CD4-positive, alpha-beta T cell treated with Interleukin-6 for 4 hours (primary cell): ENCODE results near the gene CPNE4.
"Not testable (repeated sequence)": the region's sequence is repeated elsewhere in the genome, so short reads cannot be mapped to it uniquely, and the experiment has no call there.

Experiments used
- DNase-seq: peaks from one replicate; pipeline ENCODE4 v3.0.0-alpha.2; 2020; ENCODE audit warnings: mixed read lengths

The CPNE4 gene

DNA sequence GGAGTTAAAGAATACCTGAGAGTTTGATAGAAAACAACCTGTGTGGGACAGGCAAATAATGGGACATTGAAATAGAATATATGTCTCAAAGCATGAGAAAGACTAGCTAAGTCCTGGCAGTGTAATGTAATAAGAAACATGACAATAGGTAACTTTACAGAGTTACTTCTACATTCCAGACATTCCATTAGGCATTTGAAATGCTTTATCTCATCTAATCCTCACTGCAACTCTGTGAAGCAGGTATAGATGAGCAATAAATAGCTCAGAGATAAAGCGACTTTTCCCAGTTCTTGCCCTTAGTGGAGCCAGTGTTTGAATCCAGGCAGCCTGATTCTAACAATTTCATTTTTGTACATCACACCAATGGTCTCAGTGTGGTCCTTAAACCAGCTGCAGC is 76.8 kb downstream of the CPNE4 start:
- DNase-seq: no peak

DNA sequence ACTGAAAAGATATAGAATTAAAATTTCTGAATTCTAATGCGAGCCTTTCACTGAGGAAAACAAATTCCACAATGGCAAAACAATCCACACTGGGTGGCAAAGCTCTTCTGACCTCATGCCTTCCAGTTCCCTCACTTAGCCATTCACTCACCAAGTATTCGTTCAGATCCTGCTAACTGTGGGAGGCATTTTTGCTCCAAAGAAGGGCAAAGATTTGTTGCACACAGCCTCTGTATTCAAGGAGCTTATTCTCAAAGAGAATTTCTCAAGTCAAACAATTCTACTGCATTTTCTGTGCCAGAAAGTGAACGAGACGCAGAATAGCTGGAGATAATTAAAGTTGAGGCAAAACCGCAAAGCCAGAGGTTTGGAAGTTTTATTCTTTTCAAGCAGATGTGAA is 77.3 kb downstream of the CPNE4 start:
- no peak for DNase-seq

DNA sequence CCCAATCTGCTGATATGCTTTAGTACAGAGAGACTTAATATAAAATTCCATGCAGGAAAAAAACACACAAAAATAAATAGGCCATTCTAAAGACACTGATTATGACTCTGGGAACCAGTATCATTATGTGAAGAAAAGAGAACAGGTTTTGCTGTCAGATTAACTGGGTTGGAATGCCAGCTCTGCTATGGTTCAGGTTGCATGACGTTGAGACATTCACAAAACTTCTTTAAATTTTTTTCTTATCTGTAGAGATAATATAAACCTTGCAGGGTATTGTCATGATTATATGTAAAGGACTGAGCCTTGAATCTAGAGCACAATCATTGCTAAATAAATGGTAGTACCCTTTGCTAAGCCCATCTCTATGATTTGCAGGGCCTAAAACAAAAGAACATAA is 86.0 kb downstream of the CPNE4 start:
- no peak for DNase-seq

DNA sequence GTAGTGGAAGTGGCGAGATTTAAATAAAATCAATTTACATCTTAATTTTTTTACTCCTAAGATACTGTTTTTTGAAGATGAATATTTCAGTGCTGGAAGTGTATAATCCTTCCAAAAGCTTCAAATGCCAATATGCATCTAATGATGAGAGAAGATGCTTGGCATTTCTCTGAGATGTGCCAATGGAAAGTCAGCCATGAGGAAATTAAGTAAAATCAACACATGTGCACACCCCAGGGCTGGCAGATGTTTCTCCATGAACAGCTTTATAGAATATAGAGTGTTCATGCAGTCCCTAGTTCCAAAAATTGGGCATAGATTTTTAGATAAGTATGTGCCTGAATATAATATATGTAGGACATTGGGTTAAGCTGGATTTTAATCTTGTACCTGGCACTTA is 90.1 kb downstream of the CPNE4 start:
- no peak for DNase-seq

DNA sequence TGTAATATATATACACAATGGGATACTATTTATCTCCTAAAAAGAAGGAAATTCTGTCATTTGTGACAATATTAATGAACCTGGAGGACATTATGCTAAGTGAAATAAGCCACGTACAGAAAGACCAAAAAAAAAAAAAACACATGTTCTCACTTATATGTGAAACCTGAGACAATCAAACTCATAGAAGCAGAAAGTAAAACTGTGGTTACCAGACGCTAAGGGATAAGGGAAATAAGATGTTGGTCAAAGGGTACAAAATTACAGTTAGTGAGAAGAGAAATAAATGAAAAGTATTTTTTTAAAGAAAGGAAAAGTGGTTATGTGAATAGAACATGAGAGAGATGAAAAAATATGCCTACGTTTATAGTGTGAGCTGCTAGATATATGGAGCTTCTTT is 101.1 kb downstream of the CPNE4 start:
- no peak for DNase-seq

DNA sequence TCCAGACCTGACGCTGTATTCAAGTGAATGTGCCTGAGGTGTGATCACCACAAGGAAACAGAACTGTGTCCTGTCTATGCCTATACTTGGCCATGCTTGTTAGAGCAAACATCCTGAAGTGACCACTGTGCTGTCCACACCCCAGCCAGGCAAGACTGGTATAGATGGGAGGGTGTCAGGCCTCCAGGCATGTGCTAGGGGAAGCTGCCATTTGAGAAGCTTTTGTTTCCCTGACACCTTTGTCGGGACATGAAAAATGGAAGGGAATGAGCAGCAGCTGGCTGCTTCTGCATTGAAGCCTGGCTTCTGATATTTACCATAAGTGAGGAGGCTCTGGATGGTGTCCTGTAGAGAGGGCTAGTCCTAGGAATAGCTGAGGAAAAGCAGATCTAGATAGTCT is 106.2 kb downstream of the CPNE4 start:
- no peak for DNase-seq

DNA sequence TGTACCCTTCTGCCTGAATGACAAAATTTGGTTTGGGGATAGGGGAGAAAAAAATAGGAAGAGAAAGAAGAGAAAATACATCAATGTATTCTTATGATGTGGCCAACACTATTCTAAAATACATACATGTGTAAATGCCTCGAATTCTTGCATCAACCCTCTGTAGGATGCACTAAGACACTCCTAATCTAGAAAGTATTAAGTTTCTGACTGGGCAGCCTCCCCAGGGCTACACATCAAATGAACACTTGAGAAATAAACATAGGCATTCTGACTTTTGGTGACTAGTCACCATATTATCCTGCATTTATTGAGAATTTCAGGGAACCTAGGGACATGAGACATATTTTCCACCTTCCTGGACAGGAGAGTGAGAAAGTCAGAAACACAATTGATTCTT is 109.2 kb downstream of the CPNE4 start:
- no peak for DNase-seq

DNA sequence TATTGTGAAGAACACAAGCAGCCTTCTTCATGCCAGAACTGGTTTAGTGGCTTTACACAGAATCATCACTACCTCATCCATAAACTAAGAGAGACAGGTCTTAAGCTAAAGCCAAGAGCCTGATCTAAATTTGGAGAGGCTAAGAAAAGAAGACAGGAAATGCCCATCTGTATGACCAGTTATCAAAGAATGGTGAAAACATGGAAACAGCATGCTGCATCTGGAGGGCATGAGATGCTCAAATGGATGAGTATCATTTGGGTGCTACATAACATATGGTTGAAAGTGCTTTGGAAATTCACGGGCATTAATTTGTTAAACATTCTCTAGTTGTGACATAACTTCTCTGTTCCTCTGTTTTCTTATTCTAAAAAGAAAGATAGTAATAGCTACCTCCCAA is 112.5 kb downstream of the CPNE4 start:
- DNase-seq: no peak

DNA sequence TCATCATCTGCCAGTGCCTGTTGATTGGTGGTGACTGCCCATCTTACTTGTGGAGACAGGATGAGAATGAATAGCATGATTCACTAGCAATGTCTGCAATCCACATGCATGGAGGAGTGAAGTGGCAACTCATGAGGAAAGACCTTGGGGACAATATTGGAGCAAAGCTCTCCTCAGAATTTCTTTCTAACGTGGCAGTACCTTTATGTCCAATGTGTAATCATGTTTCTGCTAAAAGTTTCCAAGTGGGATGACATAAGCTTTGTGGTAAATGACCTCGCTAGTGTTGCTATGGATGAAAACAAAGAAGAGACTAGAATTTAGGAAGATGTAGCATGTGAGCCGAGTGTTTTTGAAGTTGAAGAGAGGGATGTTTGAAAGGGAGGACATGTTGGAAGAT is 117.8 kb downstream of the CPNE4 start:
- DNase-seq: no peak

DNA sequence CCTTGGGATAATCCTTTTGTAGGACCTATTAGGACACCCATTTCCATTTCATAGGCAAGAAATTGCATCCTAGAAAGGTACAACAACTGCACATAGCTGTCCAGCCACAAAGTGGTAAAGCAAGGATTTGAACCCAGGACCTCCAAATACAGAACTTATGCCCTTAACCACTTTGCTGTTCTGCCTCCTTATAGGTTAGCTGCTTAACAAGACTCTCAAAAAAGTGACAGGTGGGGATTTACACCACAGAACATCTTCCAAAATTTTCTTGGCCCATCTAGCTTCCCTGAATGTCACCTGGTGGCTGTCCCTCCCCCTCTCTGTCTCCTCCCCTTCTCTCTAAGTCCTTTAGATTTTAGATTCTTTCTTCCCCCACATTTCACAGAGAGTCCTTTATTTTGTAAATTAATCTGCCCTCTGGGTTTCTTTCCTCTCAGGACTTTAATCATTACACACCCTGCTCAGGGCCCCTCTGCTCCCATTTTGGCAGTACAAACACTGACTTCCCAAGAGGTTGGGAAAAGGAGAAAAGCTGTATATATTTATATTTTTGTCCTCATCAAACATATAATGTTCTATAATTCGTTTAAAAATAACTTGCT is 120.6 kb downstream of the CPNE4 start:
- DNase-seq: no peak

DNA sequence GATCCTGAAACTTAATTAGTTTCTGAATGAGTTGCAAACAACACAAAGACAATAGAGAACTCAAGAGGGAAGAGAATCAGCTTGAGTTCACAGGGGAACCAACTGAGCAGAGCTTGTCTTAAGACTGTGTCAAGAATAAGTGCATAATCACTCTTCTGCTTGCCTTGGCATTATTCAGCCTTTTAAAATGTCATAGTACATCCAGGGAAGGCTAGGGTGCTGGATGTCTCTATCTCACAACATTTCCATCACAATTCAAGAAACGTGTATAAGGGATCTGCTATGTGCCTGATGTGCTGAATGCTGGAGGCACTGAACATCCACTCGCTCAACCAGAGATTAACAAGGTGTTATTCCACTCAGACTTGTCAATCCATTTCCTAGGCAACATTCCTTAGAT is 122.6 kb downstream of the CPNE4 start:
- DNase-seq: no peak

DNA sequence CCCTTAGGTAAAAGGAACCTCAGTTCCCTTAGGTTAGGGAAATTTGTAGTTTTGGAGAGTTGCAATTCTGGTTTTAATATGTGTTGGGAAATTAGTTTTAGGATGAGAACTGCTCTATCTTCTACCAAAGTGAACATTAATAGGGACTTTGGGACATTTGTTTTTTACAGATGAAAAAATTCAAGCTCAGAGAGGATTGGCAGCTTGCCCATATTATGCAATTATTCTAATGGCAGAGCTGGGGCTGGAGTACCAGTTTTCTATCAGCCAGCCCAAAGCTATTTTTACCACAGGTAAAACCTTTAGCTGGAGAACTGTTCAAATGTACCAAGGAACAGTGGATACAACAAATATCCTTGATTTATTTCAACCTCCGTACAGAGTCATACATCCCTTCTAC is 127.0 kb downstream of the CPNE4 start:
- no peak for DNase-seq

DNA sequence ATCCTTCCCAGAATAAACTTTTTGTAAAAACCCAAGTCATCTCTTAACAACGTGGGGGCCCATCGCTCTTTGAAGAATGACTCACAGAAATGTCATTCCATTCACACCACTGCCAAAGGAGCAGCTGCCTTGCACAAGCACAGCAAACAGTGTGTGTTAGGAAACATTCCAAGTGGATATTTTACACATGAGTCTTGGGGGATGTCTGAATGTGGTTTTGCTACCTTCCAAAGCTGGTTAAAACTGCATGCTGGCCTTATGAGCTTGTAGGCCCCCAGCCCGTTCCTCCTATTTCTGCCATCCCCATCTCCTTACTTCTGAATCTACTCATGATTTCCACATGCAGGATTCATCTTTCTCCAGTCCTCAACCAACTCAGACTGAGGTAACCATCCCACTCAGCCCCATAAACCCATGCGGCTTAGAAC is 130.8 kb downstream of the CPNE4 start:
- no peak for DNase-seq

DNA sequence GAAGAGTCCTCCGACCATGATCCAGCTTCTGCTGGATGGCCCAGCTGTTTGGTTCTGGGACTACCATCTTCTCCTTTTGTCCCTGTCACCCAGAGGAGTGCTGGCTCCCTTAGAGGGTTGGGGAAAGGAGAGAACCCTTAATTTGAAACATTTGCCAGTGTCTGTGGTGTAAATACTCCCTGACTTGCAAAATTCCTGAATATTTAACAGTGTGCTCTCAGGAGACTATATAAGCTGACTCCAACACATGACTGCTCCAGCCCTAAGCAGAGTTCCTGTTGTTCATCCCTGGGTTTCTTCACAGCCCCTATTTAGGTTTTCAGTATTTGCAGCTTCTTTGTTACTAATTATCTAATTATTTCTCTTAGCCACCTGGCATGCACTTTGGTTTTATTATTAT is 133.1 kb downstream of the CPNE4 start:
- DNase-seq: no peak

DNA sequence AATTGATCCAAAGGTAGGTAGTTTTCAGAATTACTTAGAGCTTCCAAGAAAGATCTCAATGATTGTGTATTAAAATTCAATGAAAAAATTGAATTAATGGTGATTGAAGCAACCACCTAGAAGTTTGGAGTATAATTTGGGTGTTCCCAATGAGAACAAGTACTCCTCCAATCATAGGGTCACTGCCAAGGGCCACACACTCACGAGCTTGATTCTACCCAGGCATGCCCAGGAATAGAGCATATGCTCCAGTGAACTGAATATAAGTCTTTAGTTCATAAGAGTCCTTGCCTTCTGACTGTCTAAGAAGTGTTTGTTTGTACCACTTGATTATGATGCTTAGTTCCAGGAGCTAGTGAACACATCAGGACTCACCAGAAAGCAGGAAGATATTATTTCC is 133.9 kb downstream of the CPNE4 start:
- no peak for DNase-seq

DNA sequence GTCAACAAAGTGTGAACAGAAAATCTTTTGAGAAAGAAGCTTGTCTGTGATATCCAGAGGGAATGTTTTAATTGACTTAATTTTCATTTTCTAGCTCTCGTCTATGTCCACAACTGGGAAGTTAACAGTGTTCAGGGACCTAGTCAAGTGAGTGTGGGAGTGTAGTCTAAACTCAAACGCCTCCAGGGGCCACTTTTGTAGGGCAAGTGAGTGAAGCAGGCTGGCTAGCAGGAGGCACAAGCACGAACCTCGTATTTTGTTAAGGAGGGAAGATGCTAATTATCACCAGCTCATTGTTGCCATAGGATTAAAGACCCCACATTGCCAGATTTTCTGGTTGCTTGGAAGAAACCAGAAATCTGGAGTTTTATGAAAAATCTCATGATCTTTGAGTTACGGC is 135.8 kb downstream of the CPNE4 start:
- DNase-seq: no peak

DNA sequence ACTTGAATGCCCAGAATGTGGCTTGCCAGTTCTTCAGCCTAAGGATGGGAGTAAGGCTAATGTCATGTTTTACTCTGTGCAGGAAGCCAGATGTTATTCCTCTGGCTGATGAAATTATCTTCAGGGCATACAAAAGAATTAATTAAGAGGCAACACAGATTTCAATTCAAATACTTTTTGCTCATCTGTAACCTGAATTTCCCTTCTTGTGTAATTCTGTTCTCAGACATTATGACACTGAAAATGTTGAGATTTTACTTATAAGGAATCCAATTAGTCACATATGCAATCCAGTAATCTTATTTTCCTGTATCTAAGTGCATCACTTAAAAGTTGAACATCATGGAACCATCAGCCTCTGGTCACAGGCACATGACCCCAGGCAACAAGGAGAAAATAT is 136.5 kb downstream of the CPNE4 start:
- DNase-seq: no peak

DNA sequence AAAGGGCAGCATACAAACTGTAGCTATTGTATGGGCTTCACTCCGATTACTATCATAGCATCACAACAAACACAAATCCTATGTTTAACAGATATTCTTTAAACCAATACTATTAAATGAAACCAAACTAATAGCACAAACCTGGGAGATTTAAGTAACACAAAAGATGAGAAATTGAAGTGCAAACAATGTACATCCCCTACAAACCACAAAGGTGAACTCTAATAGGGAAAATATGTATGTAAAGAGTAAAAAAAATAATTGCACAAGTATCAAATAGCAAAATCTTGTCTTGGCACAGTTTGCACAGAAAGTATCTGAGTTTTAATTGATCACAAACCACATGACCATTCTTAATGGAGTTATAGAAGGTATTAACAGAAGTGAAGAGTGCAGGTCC is 138.5 kb downstream of the CPNE4 start:
- no peak for DNase-seq

DNA sequence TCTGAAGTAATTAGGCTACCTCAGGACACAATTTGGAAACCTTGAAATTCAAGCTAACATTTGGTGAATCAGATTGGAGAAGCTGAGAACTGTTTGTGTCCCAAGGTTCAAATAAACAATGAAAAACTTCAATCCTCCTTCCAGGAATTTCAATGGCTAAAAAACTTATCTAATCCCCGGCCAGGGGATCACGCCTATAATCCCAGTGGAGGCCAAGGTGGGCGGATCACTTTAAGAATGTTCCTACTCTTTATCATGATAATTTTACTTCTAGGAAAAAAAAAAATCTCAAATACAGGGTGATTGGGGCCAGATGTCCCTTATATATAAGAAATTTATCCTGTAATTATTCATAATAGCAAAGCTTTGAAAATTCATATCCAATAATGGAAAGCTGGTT is 139.0 kb downstream of the CPNE4 start:
- no peak for DNase-seq

DNA sequence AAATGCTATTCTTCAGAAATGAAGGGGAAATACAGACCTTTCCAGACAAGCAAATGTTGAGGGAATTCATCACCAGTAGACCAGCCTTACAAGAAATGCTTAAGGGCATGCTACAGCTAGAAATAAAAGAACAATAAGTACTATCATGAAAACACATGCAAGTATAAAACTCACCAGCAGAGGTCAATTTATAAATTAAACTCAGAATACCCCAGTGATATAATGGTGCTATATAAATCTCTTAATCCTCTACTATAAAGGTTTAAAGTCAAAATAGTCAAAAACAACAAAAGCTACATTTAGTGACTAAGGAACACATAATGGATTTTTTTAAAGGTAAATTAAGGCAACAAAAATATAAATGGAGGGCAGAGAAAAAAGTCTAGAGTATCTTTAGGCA is 142.5 kb downstream of the CPNE4 start:
- no peak for DNase-seq

DNA sequence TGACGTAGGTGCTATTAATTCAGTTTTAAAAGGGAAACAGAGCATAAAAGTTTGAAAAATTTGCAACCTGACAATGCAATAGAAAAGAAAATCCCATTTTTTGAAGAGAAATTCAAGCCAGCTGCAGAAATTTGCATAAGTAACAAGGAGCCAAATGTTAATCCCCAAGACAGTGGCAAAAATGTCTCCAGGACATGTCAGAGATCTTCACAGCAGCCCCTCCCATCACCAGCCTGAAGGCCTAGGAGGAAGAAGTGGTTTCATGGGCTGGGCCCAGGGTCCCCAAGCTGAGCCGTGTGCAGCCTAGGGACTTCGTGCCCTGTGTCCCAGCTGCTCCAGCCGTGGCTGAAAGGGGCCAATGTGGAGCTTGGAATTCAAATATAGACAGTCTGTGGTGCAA is 148.9 kb downstream of the CPNE4 start:
- DNase-seq: not testable (repeated sequence)

DNA sequence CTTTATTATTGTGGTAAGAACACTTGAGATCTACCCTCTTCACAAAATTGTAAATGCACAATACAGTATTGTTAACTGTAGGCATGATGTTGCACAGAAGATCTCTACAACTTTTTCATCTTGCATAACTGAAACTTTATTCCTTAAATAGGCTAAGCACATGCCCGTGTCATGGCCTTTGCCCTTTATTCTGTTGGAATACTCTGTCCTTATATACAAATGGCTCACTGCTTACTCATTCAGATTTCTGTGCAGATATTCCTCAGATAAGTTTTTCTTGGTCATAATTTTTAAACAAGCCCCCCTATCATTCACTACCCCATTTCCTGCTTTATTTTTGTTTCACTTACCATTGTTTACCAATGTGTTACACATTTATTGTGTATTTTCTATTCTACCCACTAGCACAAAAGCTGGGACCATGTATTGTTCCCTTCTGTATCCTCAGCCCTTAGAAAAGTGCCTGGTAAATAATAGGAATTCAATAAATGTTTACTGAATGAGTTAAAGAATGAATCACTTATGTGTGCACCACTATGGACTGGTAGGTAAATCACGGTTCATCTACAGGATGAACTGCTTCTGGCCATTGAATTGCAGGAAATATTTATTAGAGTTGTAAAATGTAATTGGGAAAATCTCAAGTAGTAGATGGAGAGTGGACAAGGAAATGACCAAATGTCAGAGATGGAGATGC is 151.0 kb downstream of the CPNE4 start:
- no peak for DNase-seq

DNA sequence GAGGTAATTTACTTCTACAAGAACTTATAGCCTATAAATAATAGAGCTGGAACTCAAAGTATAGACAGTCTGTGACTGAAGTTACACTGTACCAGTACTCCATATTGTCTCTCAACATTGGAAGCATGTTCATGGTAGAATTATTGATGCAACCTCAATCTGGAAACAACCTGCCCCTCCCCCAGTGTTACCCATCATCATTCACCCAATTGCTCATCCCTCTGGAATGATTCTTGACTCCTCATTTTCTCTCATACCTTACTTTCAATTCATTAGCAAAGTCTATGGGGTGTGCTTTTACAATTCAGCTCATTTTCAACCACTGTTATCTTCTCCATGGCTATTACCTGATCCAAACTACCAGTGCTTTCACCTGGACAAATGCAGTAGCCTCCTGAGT is 151.7 kb downstream of the CPNE4 start:
- no peak for DNase-seq

DNA sequence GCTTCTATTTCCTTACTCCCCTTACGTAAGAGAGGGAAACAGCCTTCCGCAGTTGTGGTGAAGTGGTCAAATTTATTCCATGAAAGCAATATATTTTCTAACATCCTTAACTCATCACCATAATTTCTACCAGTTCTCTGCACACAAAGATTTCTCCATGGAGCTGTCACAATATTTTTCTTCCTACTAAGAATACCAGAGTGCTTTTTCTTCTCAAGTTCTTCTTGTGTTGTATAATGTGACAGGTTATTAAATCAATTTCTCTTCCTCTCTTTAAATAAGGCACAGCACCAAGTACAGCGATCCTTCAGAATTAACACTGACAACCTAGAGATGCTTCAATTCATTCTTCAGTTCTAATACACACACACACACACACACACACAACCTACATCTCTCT is 153.0 kb downstream of the CPNE4 start:
- no peak for DNase-seq

DNA sequence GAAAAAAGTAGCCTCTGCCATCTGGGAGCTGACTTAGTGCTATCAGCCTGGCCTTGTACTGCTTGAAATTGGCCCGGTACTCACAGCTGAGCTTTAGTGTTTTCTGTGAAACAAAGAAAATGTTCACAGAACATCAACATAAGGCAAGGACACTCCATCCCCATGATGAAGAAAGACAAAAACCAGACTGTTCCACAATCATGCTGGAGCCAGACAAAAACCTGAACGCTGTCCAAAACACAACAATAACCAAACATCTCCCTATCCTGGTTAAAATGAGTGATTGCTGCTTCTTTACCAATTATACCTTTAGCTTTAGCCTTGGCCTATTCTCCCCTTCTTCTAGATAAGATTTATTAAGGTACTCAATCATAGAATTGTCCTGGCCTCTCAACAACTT is 153.9 kb downstream of the CPNE4 start:
- no peak for DNase-seq
